HL-60/S4 treated with retinoic acid at 250 ng/mL for 4 days and 3 days (cell line): ENCODE measurements around the gene MEOX2.

Experiments used
- in situ Hi-C: fragments of 300-500 bp; cut with MboI; formaldehyde crosslinking; loops from 2 replicates; pipeline ENCODE4 v1.7.0; 2022; ENCODE audit warnings: low sequenced_read_pairs

MEOX2 gene

GRCh38 chr7:15686295-15686956, at the start of gene MEOX2:
TSS of gene MEOX2 (minus strand) at chr7:15686683. CDS start at chr7:15686402, 281 bp downstream.
- in situ Hi-C loops: no loop called here

DNA sequence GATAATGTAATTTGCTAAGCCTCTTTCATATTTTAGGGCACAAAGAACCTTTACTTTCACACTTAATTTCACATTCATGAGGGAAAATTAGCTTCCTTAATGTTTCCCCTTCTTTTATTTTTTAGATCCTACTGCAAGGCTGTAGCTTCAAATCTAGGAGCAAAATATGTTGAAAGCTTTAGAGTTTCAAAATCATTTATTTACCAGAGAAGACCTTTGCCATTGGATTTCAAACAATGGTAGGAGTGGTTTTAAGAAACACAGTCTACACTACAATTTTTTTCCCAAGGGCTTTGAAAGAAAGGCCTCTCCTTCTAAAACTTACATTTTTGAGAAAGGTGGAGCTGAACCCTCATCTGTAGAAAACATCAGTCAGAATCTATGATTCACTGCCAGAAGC, 43.3 kb upstream of the MEOX2 start:
- in situ Hi-C loops: no loop called here

DNA sequence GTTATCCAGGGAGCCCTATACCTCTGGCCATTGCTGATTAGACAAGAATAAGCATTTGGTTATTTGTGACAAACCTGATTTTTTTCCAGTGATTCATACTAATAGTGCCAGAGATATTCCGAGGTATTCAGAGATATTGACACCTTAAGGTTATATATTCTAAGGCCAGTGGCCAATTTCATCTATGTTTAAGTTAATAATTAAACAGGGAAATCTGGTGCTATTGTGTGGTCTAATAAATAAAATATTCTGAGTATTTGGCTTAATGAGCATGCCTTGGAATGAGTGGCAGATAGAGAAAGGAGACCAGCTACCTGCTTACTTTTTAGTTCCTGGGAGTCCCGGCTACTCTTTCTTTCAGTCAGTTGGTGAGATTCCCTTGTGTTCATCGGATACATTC, 38.6 kb upstream of the MEOX2 start:
- in situ Hi-C loops: no loop called here

GRCh38 chr7:15723841-15724240, 37.4 kb upstream of the MEOX2 start:
- in situ Hi-C loops: no loop called here

GRCh38 chr7:15720849-15721471, 34.5 kb upstream of the MEOX2 start:
- in situ Hi-C loops: no loop called here

- in situ Hi-C loops: no loop called here
Observed at GRCh38 chr7:15719311-15719710, 32.8 kb upstream of the MEOX2 start.

GRCh38 chr7:15715435-15715834, 29.0 kb upstream of the MEOX2 start:
- in situ Hi-C loops: no loop called here

- in situ Hi-C loops: no loop called here
Observed at GRCh38 chr7:15709978-15710377, 23.5 kb upstream of the MEOX2 start.

GRCh38 chr7:15707570-15707969, 21.1 kb upstream of the MEOX2 start:
- in situ Hi-C loops: no loop called here

DNA sequence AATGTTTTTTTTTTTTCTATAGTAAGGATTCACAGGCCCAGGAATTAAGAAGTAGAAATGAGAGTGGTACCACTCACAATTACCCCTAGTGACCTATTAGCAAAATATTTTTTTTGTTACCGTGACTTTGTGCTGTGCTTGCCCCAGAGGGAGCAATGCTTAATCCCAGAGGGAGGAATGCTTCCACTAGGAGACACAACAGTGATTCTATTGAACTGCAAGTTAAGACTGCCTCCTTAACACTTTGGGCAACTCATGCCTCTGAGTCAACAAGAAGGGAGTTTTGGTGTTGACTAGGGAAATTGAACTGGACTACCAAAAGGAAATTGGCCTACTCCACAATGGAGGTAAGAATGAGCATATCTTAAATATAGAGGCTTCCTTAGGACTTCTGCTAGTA, 17.2 kb upstream of the MEOX2 start:
- in situ Hi-C loops: no loop called here

DNA sequence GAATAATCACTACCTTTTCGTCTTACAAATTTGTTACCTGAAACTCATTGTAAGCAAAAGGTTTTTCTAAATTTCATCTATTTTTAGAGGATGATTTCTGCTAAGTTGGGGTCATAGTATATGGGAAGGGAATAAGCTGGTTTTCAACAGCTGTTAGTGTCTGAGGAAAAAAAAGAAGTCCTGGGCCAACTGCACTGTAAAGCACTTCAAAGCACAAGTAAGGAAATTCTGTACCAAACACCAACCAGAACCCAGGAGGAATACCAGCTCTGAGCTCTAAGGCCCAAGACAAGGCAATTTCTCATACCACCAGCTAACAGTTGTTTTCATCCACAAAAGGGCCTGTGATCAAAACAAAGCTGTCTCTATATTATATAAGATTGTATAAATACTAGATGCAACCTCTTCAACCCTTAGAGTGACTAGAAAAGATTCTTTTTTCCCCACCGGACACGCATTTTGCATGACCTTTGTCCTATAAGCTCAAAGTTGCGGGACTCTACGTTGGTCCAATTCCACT, 6.1 kb upstream of the MEOX2 start:
- in situ Hi-C loops: no loop called here

GRCh38 chr7:15688911-15689310, 2.4 kb upstream of the MEOX2 start:
- in situ Hi-C loops: no loop called here

DNA sequence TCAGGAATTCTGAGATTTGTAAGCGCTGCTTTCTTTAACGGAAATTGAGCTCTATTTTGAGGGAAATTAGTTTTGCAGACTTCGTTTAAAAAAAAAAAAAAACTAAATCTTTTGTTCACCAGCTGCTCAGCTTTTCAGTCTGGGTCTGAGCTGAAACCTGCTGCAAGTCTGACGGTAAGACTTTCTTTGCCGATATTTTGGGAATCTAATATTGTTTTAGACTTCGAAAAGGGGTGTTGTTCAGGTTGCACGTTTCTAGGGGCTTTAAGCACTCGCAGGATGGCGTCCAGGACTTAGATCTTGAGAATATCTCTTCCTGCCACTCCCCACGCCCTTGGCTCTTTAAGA, 1.8 kb upstream of the MEOX2 start:
- in situ Hi-C loops: no loop called here

DNA sequence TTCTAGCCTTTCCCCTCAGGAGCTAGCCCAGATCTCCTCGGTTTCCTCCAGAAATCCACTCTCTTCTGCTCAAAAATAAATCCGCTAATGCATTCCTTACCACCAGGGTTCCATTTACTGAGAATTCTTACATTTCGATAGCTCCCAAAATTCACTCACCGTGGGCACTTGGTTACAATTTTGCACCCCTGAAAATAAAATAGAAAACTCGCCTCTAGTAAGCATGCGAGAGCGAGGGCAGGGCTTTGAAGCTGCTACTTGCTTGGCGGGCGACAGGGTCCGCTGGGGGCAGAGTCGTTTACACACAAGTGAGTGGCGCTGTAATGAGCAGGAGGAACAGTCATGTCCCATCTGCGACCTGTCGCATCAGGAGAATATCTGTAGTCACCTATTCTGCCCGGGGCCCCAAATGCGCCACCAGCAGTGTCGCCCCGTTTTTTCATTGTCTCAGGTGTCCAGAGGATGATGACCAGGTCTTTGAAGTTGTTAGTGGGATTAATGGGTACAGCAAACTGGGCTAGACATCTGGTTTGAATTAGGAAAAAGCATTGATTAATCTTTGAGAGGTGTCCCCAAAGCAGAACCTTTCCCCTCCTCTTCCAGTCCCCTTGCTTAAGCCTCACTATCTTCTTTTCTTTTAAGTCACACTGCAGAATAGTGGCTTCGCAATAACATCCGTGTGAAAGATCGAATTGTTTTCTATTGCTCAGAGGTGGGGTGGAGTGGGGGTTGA, 1.2 kb upstream of the MEOX2 start:
- in situ Hi-C loops: no loop called here

DNA sequence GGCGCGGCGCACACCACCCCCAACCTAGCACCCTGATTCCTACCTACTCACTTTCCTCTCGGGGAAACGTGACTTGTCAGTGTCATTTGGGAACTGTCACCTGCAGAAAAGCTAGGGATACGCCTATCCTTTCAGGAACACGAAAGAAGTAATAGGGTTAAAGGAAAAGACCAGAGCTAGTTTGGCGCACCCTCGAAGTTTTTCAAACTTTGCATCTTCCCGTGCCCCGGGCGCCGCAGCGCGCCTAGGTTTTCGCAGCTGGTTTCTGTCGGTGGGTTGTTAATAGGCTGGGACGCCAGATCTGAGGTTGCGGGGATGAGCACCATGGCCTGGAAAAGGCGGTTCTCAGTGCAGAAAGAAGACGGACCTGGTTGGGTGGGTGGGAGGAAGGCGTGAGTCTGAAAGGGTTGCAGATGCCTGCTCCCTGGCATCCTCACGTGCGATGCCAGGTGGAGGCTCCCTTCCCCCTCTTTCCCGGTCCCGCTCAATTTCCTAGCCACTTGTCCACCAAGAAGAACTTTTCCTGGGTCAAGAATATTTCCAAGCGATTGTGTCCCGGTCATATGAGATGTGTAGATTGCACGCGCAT, 568 bp upstream of the MEOX2 start:
- in situ Hi-C loops: no loop called here

DNA sequence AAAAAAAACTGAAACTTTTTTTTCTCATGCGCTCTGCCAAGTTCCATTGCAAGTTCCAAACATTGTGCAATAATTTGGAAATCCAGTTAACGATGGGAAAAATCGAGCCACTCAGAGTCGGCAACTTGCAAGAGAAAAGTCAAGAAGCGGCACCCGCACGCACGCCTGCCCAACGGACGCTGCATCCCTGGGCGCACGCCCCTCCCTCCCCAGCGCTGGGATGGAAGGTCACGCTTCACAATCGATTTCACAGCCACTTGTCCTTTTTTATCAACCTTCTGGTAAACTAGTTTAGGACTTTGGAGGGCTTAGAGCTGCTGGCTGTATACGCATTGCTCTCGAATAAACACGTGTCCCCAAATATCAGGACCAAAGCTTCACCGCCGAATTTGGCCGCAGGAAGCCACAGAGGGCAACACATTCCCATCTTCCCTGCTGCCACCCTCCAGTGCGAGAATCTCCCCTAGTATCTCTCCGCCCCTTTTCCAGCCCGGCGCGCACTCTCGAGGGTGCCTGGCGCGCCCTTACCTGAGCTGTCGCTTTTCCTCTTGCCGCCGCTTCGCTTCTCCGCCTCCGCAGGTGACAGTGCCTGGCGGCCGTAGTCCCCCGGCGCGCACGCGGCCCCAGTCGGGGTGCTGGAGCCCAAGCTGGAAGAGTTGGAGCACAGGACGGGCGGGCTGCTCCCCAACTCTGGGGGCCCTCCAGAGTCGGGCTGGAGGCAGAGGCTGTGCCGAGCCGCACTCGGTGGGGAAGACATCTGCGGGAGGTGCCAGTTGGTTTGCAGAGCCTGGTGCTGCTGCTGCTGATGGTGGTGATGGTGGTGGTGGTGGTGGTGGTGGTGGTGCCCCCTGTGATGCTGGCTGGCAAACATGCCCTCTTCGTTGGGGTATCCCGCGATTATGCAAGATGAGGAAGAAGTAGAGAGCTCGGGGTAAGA, 857 bp downstream of the MEOX2 start:
- in situ Hi-C loops: no loop called here

DNA sequence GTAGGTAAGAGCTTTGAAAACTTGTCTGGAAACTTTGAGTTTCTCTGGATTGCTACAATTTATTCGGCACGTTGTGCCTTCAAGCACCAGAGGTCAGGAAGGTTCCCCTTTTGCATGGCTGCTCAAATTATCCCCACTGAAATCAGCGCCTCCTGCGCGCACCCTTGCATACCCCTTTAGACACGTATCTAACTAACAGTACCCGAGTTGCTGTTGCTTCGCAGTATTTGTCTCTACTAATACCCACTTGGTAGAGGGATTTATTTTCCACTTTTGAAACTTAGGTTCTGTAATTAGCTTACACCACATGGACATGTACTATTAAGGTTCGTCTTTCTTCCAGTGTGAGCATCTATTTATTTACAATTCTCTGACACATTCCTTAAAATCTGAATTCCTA, 1.6 kb downstream of the MEOX2 start:
- in situ Hi-C loops: no loop called here

- in situ Hi-C loops: no loop called here
Observed at GRCh38 chr7:15684111-15684800, 2.2 kb downstream of the MEOX2 start.

DNA sequence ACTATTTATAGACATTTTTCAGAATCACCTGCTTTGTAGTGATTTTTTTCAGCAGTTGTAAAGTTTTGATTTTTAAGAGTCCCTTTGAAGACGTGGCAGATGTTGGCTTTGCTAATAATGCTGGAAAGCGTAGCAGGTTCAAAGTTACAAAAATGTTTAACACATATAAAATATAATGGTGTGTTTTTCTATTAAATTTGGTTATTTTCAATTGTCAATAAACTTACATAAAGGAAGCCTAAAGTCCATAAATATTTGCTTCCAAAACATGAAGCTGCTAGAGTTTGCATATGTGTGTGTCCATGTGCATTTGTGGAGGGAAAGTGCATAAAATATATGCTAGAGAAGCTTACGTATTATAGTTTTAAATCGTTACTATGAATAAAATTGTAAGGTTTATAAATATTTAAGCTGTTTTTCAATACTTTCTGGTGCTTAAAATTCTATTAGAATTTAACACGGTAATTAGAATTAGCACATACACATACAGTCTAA, 3.7 kb downstream of the MEOX2 start:
- in situ Hi-C loops: no loop called here

GRCh38 chr7:15682111-15682510, 4.4 kb downstream of the MEOX2 start:
- in situ Hi-C loops: no loop called here
